ENCODE measurements around the gene PROK1. TPM values are rescaled to one million over a fixed set of nuclear protein-coding genes. Genes with fewer than 3 reads are reported as not detected.
"Not testable (repeated sequence)": the region's sequence is repeated elsewhere in the genome, so short reads cannot be mapped to it uniquely, and the experiment has no call there.

Gene PROK1
- total RNA-seq, 1 donor from 2014 or later: not detected

DNA sequence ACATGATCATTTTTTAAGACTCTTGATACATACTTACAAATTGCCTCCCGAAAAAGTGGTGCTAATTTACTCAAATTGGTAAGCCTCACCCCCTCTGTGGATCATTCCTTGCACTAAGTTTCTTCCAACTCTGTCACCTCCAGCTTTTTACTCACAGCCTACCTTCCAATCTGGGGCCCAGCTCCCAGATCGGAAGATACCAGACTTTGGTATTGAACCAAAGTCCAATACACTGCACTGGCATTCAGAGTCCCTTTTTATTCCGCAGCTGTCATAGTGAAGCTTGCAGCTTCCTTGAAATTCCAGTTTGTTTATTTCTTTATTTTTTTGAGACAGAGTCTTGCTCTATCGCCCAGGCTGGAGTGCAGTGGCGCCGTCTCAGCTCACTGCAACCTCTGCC, 41.6 kb upstream of the PROK1 start:
- no peak overlapping the region for H3K27ac ChIP-seq (ENCODE audit: low read depth, low read length)
- Mint-ChIP-seq H3K4me3 (ENCODE audit: unreplicated experiment) (peak overlapping the region; percentile 6), H3K4me1 (ENCODE audit: low read depth, unreplicated experiment) (peaks cover 11% of the 10 kb centered on the region), H3K36me3 (ENCODE audit: low read depth, unreplicated experiment) (peaks cover 2% of the 10 kb centered on the region), H3K27me3 (ENCODE audit: low read depth, unreplicated experiment) (peaks cover 2% of the 10 kb centered on the region), H3K9me3 (ENCODE audit: unreplicated experiment) (no peaks in the 10 kb centered on the region), H3K27ac (ENCODE audit: unreplicated experiment) (no peak overlapping the region)
- no peak overlapping the region for H3K4me2 ChIP-seq (ENCODE audit: low read length)
- H3K27me3 ChIP-seq (ENCODE audit: insufficient read depth, low read length): no peaks in the 10 kb centered on the region
- peaks cover 3% of the 10 kb centered on the region for H3K4me1 ChIP-seq (ENCODE audit: insufficient read depth, low read length)
- H3K4me3 ChIP-seq (ENCODE audit: insufficient read depth, low read depth, low read length): no peak overlapping the region
- H3K36me3 ChIP-seq (ENCODE audit: insufficient read depth, low read length): peaks cover 2% of the 10 kb centered on the region
- no peak overlapping the region for H2AFZ ChIP-seq (ENCODE audit: low read depth, low read length)
- H3K79me2 ChIP-seq (ENCODE audit: insufficient read depth, low read length): peaks cover 27% of the 10 kb centered on the region
- FAIRE-seq (no peak), DNase-seq (ENCODE audit: low read depth) (no peak)
- no peak overlapping the region for H3K9ac ChIP-seq (ENCODE audit: low read length)
- H4K20me1 ChIP-seq (ENCODE audit: insufficient read depth, low read length): no peaks in the 10 kb centered on the region
- no peaks in the 10 kb centered on the region for H3K9me3 ChIP-seq (ENCODE audit: insufficient read depth, low read depth, low read length)
- TF ChIP-seq, protein P1, sequence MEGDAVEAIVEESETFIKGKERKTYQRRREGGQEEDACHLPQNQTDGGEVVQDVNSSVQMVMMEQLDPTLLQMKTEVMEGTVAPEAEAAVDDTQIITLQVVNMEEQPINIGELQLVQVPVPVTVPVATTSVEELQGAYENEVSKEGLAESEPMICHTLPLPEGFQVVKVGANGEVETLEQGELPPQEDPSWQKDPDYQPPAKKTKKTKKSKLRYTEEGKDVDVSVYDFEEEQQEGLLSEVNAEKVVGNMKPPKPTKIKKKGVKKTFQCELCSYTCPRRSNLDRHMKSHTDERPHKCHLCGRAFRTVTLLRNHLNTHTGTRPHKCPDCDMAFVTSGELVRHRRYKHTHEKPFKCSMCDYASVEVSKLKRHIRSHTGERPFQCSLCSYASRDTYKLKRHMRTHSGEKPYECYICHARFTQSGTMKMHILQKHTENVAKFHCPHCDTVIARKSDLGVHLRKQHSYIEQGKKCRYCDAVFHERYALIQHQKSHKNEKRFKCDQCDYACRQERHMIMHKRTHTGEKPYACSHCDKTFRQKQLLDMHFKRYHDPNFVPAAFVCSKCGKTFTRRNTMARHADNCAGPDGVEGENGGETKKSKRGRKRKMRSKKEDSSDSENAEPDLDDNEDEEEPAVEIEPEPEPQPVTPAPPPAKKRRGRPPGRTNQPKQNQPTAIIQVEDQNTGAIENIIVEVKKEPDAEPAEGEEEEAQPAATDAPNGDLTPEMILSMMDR (IDR thresholded peaks at IDR 0.05; ENCODE audit: insufficient read depth, low read depth, low read length): no peak
- no peak for TF ChIP-seq EZH2 (IDR thresholded peaks at IDR 0.05; ENCODE audit: insufficient read depth, low read length)

DNA sequence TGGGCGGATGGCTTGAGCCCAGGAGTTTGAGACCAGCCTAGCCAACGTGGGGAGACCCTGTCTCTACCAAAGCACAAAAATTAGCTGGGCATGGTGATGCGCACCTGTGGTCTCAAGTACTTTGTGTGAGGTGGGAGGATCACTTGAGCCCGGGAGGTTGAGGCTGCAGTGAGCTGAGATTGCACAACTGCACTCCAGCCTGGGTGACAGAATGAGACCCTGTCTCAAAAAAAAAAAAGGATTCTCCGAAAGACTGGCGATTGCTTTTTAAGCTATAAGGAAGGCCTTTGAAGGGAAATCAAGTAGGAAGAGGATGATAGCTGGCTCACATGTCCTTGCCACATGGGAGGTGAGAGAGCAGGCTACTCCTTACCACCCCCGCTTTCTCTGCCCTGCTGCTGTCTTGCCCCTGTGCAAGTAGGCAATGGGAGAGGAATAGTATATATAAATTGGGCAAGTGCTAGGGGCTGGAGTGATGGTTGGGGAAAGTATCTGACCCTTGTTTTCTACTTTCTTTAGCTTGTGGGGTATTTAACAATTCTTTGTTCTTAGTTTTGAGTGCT, 39.7 kb upstream of the PROK1 start:
- no peaks in the 10 kb centered on the region for H4K20me1 ChIP-seq (ENCODE audit: insufficient read depth, low read length)
- TF ChIP-seq EZH2 (IDR thresholded peaks at IDR 0.05; ENCODE audit: insufficient read depth, low read length): no peak
- TF ChIP-seq, protein P1 (IDR thresholded peaks at IDR 0.05; ENCODE audit: insufficient read depth, low read depth, low read length): no peak
- Mint-ChIP-seq H3K36me3 (ENCODE audit: low read depth, unreplicated experiment) (peaks cover 2% of the 10 kb centered on the region), H3K27me3 (ENCODE audit: low read depth, unreplicated experiment) (peaks cover 8% of the 10 kb centered on the region), H3K27ac (ENCODE audit: unreplicated experiment) (no peak overlapping the region), H3K4me1 (ENCODE audit: low read depth, unreplicated experiment) (peaks cover 8% of the 10 kb centered on the region), H3K9me3 (ENCODE audit: unreplicated experiment) (no peaks in the 10 kb centered on the region), H3K4me3 (ENCODE audit: unreplicated experiment) (no peak overlapping the region)
- FAIRE-seq: no peak
- no peak overlapping the region for H3K4me2 ChIP-seq (ENCODE audit: low read length)
- H3K4me1 ChIP-seq (ENCODE audit: insufficient read depth, low read length): peaks cover 3% of the 10 kb centered on the region
- peaks cover 18% of the 10 kb centered on the region for H3K79me2 ChIP-seq (ENCODE audit: insufficient read depth, low read length)
- H2AFZ ChIP-seq (ENCODE audit: low read depth, low read length): no peak overlapping the region
- no peak overlapping the region for H3K27ac ChIP-seq (ENCODE audit: low read depth, low read length)
- peaks cover 2% of the 10 kb centered on the region for H3K27me3 ChIP-seq (ENCODE audit: insufficient read depth, low read length)
- H3K4me3 ChIP-seq (ENCODE audit: insufficient read depth, low read depth, low read length): no peak overlapping the region
- DNase-seq (ENCODE audit: low read depth): no peak
- H3K9ac ChIP-seq (ENCODE audit: low read length): no peak overlapping the region
- H3K9me3 ChIP-seq (ENCODE audit: insufficient read depth, low read depth, low read length): no peaks in the 10 kb centered on the region
- H3K36me3 ChIP-seq (ENCODE audit: insufficient read depth, low read length): no peaks in the 10 kb centered on the region

DNA sequence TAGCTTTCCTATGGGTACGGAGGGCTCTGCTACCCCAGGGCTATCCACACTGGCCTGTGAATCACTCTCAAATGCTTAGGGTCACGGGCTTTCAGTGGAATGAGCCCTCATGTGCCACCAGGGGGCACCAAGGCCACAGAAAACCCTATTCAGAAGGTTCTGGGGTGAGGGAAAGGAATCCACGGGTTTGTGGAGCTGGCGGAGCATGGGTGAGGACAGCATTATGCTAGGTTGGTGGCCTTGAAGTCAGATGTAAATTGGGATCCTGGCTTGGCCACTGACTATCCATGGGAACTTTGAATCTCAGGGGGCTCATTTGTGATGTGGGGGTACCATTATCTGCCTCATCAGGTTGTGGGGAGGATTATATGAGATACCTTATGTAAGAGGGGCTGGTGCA, 38.4 kb upstream of the PROK1 start:
- Mint-ChIP-seq H3K27me3 (ENCODE audit: low read depth, unreplicated experiment) (peaks cover 16% of the 10 kb centered on the region), H3K9me3 (ENCODE audit: unreplicated experiment) (no peaks in the 10 kb centered on the region), H3K27ac (ENCODE audit: unreplicated experiment) (no peak overlapping the region), H3K4me3 (ENCODE audit: unreplicated experiment) (peak overlapping the region; percentile 1), H3K36me3 (ENCODE audit: low read depth, unreplicated experiment) (no peaks in the 10 kb centered on the region), H3K4me1 (ENCODE audit: low read depth, unreplicated experiment) (peaks cover 8% of the 10 kb centered on the region)
- TF ChIP-seq, protein P1 (IDR thresholded peaks at IDR 0.05; ENCODE audit: insufficient read depth, low read depth, low read length): peak; percentile 57
- TF ChIP-seq EZH2 (IDR thresholded peaks at IDR 0.05; ENCODE audit: insufficient read depth, low read length): no peak
- DNase-seq (ENCODE audit: low read depth): peak; percentile 26
- peaks cover 5% of the 10 kb centered on the region for H3K79me2 ChIP-seq (ENCODE audit: insufficient read depth, low read length)
- peaks cover 3% of the 10 kb centered on the region for H3K4me1 ChIP-seq (ENCODE audit: insufficient read depth, low read length)
- H3K36me3 ChIP-seq (ENCODE audit: insufficient read depth, low read length): no peaks in the 10 kb centered on the region
- no peaks in the 10 kb centered on the region for H4K20me1 ChIP-seq (ENCODE audit: insufficient read depth, low read length)
- H2AFZ ChIP-seq (ENCODE audit: low read depth, low read length): no peak overlapping the region
- no peak for FAIRE-seq
- no peak overlapping the region for H3K4me3 ChIP-seq (ENCODE audit: insufficient read depth, low read depth, low read length)
- no peak overlapping the region for H3K4me2 ChIP-seq (ENCODE audit: low read length)
- peaks cover 9% of the 10 kb centered on the region for H3K27me3 ChIP-seq (ENCODE audit: insufficient read depth, low read length)
- H3K27ac ChIP-seq (ENCODE audit: low read depth, low read length): no peak overlapping the region
- H3K9me3 ChIP-seq (ENCODE audit: insufficient read depth, low read depth, low read length): no peaks in the 10 kb centered on the region
- no peak overlapping the region for H3K9ac ChIP-seq (ENCODE audit: low read length)

DNA sequence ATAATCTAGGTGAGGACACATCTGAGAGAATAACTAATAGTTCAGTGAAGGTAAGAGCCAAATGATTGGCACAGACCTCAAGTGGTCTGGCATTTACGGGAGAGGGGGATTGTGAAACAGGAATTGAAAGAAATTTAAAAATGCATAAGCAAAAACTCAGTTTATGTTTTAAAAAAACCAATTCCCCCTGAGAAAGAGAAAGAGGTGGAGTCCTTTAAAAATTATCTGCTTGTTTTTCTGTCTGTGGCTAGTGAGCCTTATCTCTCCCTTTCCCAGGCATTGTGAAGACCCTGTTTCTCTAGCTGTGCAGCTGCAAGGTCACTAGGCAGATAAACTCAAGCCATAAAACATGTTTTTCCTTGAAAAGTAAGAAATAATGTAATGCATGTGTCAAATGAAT, 37.9 kb upstream of the PROK1 start:
- H2AFZ ChIP-seq (ENCODE audit: low read depth, low read length); H3K36me3 ChIP-seq (ENCODE audit: insufficient read depth, low read length); H3K9me3 ChIP-seq (ENCODE audit: insufficient read depth, low read depth, low read length); H3K4me3 ChIP-seq (ENCODE audit: insufficient read depth, low read depth, low read length); H3K27ac Mint-ChIP-seq (ENCODE audit: unreplicated experiment); H3K79me2 ChIP-seq (ENCODE audit: insufficient read depth, low read length); H4K20me1 ChIP-seq (ENCODE audit: insufficient read depth, low read length); DNase-seq (ENCODE audit: low read depth); H3K4me3 Mint-ChIP-seq (ENCODE audit: unreplicated experiment); H3K9me3 Mint-ChIP-seq (ENCODE audit: unreplicated experiment); H3K9ac ChIP-seq (ENCODE audit: low read length); H3K27ac ChIP-seq (ENCODE audit: low read depth, low read length); H3K4me1 Mint-ChIP-seq (ENCODE audit: low read depth, unreplicated experiment); H3K36me3 Mint-ChIP-seq (ENCODE audit: low read depth, unreplicated experiment); H3K4me2 ChIP-seq (ENCODE audit: low read length); H3K27me3 ChIP-seq (ENCODE audit: insufficient read depth, low read length); FAIRE-seq; H3K4me1 ChIP-seq (ENCODE audit: insufficient read depth, low read length): not testable (repeated sequence)
- H3K27me3 Mint-ChIP-seq (ENCODE audit: low read depth, unreplicated experiment): peaks cover 17% of the 10 kb centered on the region
